HepG2 (cell line): Measurements from ENCODE around the gene GGTLC1. TPM values are rescaled to one million over a fixed set of nuclear protein-coding genes. Genes with fewer than 3 reads are reported as not detected.

Experiments
- ATAC-seq: fragments of 200-7000 bp; cut with Tn5 transposase; 3 replicates; pipeline ENCODE4 v1.9.1; 2020; ENCODE audit warnings: mild to moderate bottlenecking, moderate library complexity
- BruUV-seq: library from RNA; stranded (reverse); fragments of 400-500 nt; replicated peaks from 2 replicates; lab custom pipeline; 2021; lab: Mats Ljungman, UMichigan
- CTCF ChIA-PET: fragments of 300-600 bp; formaldehyde crosslinking; extraction: SDS; loops from one replicate; lab custom pipeline; 2021; ENCODE audit warnings: low total read pairs, inconsistent platforms, low intra/inter-chr PET ratio; lab: Yijun Ruan, JAX
- POLR2A ChIA-PET: fragments of 350-600 bp; sonication (Branson Sonifier 250); formaldehyde crosslinking; loops from one replicate; lab custom pipeline; 2020; ENCODE audit warnings: antibody characterized with exemption, inconsistent platforms; lab: Yijun Ruan, JAX
- DNase-seq: peaks from one replicate; pipeline ENCODE4 v3.0.0-alpha.2; 2015; ENCODE audit warnings: low spot score
- FAIRE-seq: peaks from 3 replicates; lab custom pipeline; 2011; peaks lifted over from hg19 to GRCh38; lab: Jason Lieb, UNC
- H2AFZ ChIP-seq: one replicate; pipeline ENCODE4 v1.6.1; 2011; ENCODE audit warnings: low read length, inconsistent platforms
- H3K27ac ChIP-seq: fragments of 300-600 bp; 3 replicates; pipeline ENCODE4 v1.8.0; 2011; ENCODE audit warnings: mixed run types, mild to moderate bottlenecking, mixed read lengths, low read length, inconsistent platforms; ENCODE audit not compliant: insufficient read depth; ENCODE audit errors: extremely low read length
- H3K27me3 ChIP-seq, 2 experiments: fragments of 200-600 bp in 1 of 2; 2 replicates in 1 of 2; 3 replicates in 1 of 2; pipeline versions ENCODE4 v1.6.0 to v1.8.0; 2011; ENCODE audit warnings: low read length in 2 of 2, mild to moderate bottlenecking in 2 of 2, moderate library complexity in 2 of 2, inconsistent platforms in 1 of 2; ENCODE audit not compliant: insufficient read depth in 2 of 2, control insufficient read depth in 1 of 2
- H3K36me3 ChIP-seq, 2 experiments: fragments of 200-600 bp in 1 of 2; replicated peaks in 1 of 2; 2 replicates in 1 of 2; 3 replicates in 1 of 2; pipeline versions ENCODE4 v1.5.1 to v1.8.0; 2011; ENCODE audit warnings: low read length in 2 of 2, inconsistent platforms in 1 of 2; ENCODE audit not compliant: insufficient read depth in 2 of 2, control insufficient read depth in 1 of 2
- H3K4me1 ChIP-seq: 2 replicates; pipeline ENCODE4 v1.5.1; 2012; ENCODE audit warnings: low read length, inconsistent platforms; ENCODE audit not compliant: insufficient read depth
- H3K4me2 ChIP-seq: 2 replicates; pipeline ENCODE4 v1.6.0; 2011; ENCODE audit warnings: low read depth, low read length, inconsistent platforms
- H3K4me3 ChIP-seq, 3 experiments: fragments of 200-600 bp in 1 of 3; sonication (generic), shearing (Covaris generic) in 1 of 3; replicated peaks in 1 of 3; 2 replicates each; pipeline ENCODE4 v1.5.1; 2011 to 2016; ENCODE audit warnings: low read length in 3 of 3, inconsistent platforms in 2 of 3, low read depth in 2 of 3, mild to moderate bottlenecking in 2 of 3, control low read depth in 1 of 3, mixed read lengths in 1 of 3; ENCODE audit not compliant: insufficient read depth in 1 of 3
- H3K79me2 ChIP-seq: one replicate; pipeline ENCODE4 v1.6.1; 2011; ENCODE audit warnings: low read length, inconsistent platforms; ENCODE audit not compliant: insufficient read depth
- H3K9ac ChIP-seq: 2 replicates; pipeline ENCODE4 v1.6.0; 2011; ENCODE audit warnings: mild to moderate bottlenecking, low read depth, low read length, inconsistent platforms; ENCODE audit not compliant: insufficient read depth
- H3K9me3 ChIP-seq: 2 replicates; pipeline ENCODE4 v1.5.1; 2012; ENCODE audit warnings: mild to moderate bottlenecking, low read length
- H4K20me1 ChIP-seq: 2 replicates; pipeline ENCODE4 v1.6.0; 2011; ENCODE audit warnings: inconsistent platforms, mild to moderate bottlenecking, low read length, moderate library complexity; ENCODE audit not compliant: insufficient read depth
- ATF7-NPFF ChIP-seq: sonication (generic); formaldehyde crosslinking; IDR thresholded peaks from 2 replicates; pipeline ENCODE4 v1.8.1; 2023; ENCODE audit warnings: mild to moderate bottlenecking, low read depth, missing genetic modification reagents, moderate library complexity
- NFRKB ChIP-seq: fragments of 450-650 bp; IDR thresholded peaks from 2 replicates; pipeline ENCODE4 v1.6.1; 2017
- ZNF44 ChIP-seq: sonication (generic); formaldehyde crosslinking; IDR thresholded peaks from 2 replicates; pipeline ENCODE4 v1.5.1; 2020; ENCODE audit warnings: mild to moderate bottlenecking, missing genetic modification reagents
- WGBS: methylation state at CpG from one replicate; pipeline ENCODE4 v1.1.6; 2017; ENCODE audit warnings: low lambda C conversion rate; 5-methylcytosine and 5-hydroxymethylcytosine counted together
- in situ Hi-C: cut with HindIII; loops from 2 replicates; pipeline ENCODE4 v1.10.0; 2017; ENCODE audit warnings: low pct_unique_long_range_greater_than_20kb; ENCODE audit not compliant: extremely low pct_ligation_motif_present
- intact Hi-C: fragments of 100-400 bp; cut with micrococcal nuclease; formaldehyde crosslinking; loops from one replicate; pipeline ENCODE4 v1.10.0; 2022; ENCODE audit not compliant: unreplicated experiment
- polyA plus RNA-seq, 8 experiments: library from polyadenylated mRNA; depleted of rRNA in 3 of 8; stranded (reverse) in 7 of 8; unstranded in 1 of 8; fragments of >200 nt; fragmentation: Illumina TruSeq in 4 of 8; extraction: Trizol in 4 of 8; gene quantifications; 2 replicates each; pipeline versions ENCODE4 v1.2.1 to v1.2.3, GENCODE V29; 2011 to 2016; ENCODE audit warnings: low read depth in 4 of 8, missing spikeins in 1 of 8, mixed read lengths in 1 of 8; ENCODE audit not compliant: insufficient read depth in 1 of 8
- total RNA-seq, 5 experiments: library from RNA; depleted of rRNA; stranded (reverse); fragments of >200 nt; fragmentation: Illumina TruSeq; extraction: Trizol; gene quantifications; 2 replicates each; pipeline ENCODE4 v1.2.3, GENCODE V29; 2016; ENCODE audit warnings: low read depth in 1 of 5
- TF ChIP-seq, protein P1 (sequence below): sonication (generic); formaldehyde crosslinking; IDR thresholded peaks from 2 replicates; pipeline ENCODE4 v1.5.0; 2020; ENCODE audit warnings: mild to moderate bottlenecking, missing genetic modification reagents
- TF ChIP-seq, protein P2 (sequence below): sonication (generic); formaldehyde crosslinking; IDR thresholded peaks from 2 replicates; pipeline ENCODE4 v1.4.0; 2020; ENCODE audit warnings: missing genetic modification reagents
- TF ChIP-seq, protein P3 (sequence below): sonication (generic); formaldehyde crosslinking; IDR thresholded peaks from 2 replicates; pipeline ENCODE4 v1.9.0; 2022; ENCODE audit warnings: low read depth, missing genetic modification reagents

Gene GGTLC1
- total and polyA plus RNA-seq, 2 of the 13 experiments (the other 11 are each of a cell fraction or from before 2014, with no cell fraction given) = not detected

DNA sequence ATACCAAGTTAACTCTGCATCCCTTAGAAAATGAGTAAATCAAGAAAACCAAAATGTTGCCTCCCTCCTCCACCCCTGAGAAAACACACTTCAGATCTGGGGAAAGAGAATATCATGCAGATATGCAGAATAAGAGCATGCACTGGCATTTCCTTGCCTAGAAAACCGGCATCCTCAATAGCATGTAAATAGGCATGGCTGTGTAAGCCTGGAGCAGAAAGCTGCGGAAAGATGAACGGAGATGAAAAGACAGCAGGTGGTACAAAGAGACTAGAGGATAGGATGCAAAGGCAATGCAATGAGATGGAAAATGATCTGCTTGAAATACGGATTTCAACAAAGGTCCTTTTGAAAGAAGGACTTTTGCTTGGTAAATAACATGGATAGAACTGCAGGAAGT lies 10.3 kb upstream of the GGTLC1 start:
- no peaks in the 10 kb centered on the region for H3K27me3 ChIP-seq
- TF ChIP-seq ZNF44 = no peak
- no peak for TF ChIP-seq ATF7-NPFF
- TF ChIP-seq, protein P1, sequence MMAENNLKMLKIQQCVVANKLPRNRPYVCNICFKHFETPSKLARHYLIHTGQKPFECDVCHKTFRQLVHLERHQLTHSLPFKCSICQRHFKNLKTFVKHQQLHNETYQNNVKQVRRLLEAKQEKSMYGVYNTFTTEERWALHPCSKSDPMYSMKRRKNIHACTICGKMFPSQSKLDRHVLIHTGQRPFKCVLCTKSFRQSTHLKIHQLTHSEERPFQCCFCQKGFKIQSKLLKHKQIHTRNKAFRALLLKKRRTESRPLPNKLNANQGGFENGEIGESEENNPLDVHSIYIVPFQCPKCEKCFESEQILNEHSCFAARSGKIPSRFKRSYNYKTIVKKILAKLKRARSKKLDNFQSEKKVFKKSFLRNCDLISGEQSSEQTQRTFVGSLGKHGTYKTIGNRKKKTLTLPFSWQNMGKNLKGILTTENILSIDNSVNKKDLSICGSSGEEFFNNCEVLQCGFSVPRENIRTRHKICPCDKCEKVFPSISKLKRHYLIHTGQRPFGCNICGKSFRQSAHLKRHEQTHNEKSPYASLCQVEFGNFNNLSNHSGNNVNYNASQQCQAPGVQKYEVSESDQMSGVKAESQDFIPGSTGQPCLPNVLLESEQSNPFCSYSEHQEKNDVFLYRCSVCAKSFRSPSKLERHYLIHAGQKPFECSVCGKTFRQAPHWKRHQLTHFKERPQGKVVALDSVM = no peak
- no peak for TF ChIP-seq NFRKB
- TF ChIP-seq, protein P2, sequence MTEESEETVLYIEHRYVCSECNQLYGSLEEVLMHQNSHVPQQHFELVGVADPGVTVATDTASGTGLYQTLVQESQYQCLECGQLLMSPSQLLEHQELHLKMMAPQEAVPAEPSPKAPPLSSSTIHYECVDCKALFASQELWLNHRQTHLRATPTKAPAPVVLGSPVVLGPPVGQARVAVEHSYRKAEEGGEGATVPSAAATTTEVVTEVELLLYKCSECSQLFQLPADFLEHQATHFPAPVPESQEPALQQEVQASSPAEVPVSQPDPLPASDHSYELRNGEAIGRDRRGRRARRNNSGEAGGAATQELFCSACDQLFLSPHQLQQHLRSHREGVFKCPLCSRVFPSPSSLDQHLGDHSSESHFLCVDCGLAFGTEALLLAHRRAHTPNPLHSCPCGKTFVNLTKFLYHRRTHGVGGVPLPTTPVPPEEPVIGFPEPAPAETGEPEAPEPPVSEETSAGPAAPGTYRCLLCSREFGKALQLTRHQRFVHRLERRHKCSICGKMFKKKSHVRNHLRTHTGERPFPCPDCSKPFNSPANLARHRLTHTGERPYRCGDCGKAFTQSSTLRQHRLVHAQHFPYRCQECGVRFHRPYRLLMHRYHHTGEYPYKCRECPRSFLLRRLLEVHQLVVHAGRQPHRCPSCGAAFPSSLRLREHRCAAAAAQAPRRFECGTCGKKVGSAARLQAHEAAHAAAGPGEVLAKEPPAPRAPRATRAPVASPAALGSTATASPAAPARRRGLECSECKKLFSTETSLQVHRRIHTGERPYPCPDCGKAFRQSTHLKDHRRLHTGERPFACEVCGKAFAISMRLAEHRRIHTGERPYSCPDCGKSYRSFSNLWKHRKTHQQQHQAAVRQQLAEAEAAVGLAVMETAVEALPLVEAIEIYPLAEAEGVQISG (CRISPR knock-in tag) = no peak
- TF ChIP-seq, protein P3, sequence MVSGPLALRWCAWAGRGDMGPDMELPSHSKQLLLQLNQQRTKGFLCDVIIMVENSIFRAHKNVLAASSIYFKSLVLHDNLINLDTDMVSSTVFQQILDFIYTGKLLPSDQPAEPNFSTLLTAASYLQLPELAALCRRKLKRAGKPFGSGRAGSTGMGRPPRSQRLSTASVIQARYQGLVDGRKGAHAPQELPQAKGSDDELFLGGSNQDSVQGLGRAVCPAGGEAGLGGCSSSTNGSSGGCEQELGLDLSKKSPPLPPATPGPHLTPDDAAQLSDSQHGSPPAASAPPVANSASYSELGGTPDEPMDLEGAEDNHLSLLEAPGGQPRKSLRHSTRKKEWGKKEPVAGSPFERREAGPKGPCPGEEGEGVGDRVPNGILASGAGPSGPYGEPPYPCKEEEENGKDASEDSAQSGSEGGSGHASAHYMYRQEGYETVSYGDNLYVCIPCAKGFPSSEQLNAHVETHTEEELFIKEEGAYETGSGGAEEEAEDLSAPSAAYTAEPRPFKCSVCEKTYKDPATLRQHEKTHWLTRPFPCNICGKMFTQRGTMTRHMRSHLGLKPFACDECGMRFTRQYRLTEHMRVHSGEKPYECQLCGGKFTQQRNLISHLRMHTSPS = no peak
- BruUV-seq = no TSS peak
- ATAC-seq = no peak
- H3K9me3 ChIP-seq = no peaks in the 10 kb centered on the region
- no peak overlapping the region for H3K4me3 ChIP-seq
- H3K4me1 ChIP-seq = no peaks in the 10 kb centered on the region
- H3K36me3 ChIP-seq = no peaks in the 10 kb centered on the region
- CTCF ChIA-PET = no interaction called here
- no peaks in the 10 kb centered on the region for H3K79me2 ChIP-seq
- 2% methylated on average over 4 of the region's 4 CpGs for WGBS
- H3K4me2 ChIP-seq = no peak overlapping the region
- intact Hi-C loops = no loop called here
- FAIRE-seq = no peak
- no peak overlapping the region for H3K9ac ChIP-seq
- in situ Hi-C loops = loop anchor here (5.0 to 10.0 kb wide), 3 partner anchors 67 to 204 kb away; no protein-coding TSS in a partner anchor
- no peaks in the 10 kb centered on the region for H4K20me1 ChIP-seq
- no peak for DNase-seq
- H2AFZ ChIP-seq = no peak overlapping the region
- H3K27ac ChIP-seq = no peak overlapping the region
- POLR2A ChIA-PET = no interaction called here
